H1 (cell line): ENCODE measurements around the gene NIPAL1. TPM values are rescaled to one million over a fixed set of nuclear protein-coding genes. Genes with fewer than 3 reads are reported as not detected.

Experiments
- CBX5 ChIP-seq: fragments of 300-800, 300-1000 bp; sonication (generic); IDR thresholded peaks from 2 replicates; pipeline ENCODE4 v1.7.1; 2016; ENCODE audit warnings: antibody characterized with exemption, low read length, low read depth
- GABPA ChIP-seq: IDR thresholded peaks from 2 replicates; pipeline ENCODE4 v1.6.1; 2011; ENCODE audit warnings: mild to moderate bottlenecking, low read length, moderate library complexity, borderline replicate concordance; ENCODE audit not compliant: insufficient read depth
- GTF2F1 ChIP-seq: IDR thresholded peaks from 2 replicates; pipeline ENCODE4 v1.6.1; 2012; ENCODE audit warnings: low read depth, low read length, improper control_type of control experiment, borderline replicate concordance
- POU5F1 ChIP-seq: IDR thresholded peaks from 2 replicates; pipeline ENCODE4 v1.6.1; 2011; ENCODE audit warnings: low read depth, mild to moderate bottlenecking, low read length, moderate library complexity
- RFX5 ChIP-seq: IDR thresholded peaks from 2 replicates; pipeline ENCODE4 v1.6.1; 2011; ENCODE audit warnings: low read depth, low read length, improper control_type of control experiment, borderline replicate concordance
- polyA plus RNA-seq, 7 experiments: library from polyadenylated mRNA; depleted of rRNA in 3 of 7; stranded (reverse) in 5 of 7; unstranded in 2 of 7; fragments of >200 nt in 5 of 7; fragments of 200-250 nt in 2 of 7; gene quantifications; 1 replicate in 5 of 7; 2 replicates in 1 of 7; 4 replicates in 1 of 7; pipeline versions ENCODE4 v1.2.1 to v1.2.3, GENCODE V29; 2011 to 2013; ENCODE audit warnings: missing spikeins in 2 of 7, mixed read lengths in 2 of 7
- total RNA-seq: library from RNA; stranded (reverse); fragmentation: NEBNext Ultra II Directional; extraction: Animal tissue kit (Norgen Biotek cat#: 25700); gene quantifications from 2 replicates; pipeline ENCODE4 v1.2.1, GENCODE V29; 2021

Gene NIPAL1
- total and polyA plus RNA-seq, 2 of the 8 experiments (the other 6 are each of a cell fraction or from before 2014, with no cell fraction given), result 1.4 to 4.9 TPM

DNA sequence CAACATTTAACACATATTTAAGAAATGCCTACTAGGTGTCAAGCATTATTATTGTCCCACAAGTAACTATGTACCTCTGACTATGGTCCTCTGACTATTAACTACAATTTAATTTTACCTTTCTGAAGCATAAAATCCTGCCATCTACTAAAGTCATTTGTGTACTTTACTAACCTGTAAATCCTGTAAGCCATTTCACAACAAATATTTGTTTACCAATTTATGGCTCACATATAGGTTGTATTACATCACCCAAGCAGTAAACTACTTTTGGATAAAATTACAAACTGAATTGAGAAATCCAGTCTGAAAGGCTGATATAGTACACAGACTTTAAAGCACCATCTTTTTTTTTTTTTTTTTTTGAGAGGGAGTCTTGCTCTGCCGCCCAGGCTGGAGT lies 43.9 kb upstream of the NIPAL1 start (continued):
- no peak for TF ChIP-seq GABPA
- no peak for TF ChIP-seq CBX5
- no peak for TF ChIP-seq GTF2F1
- no peak for TF ChIP-seq RFX5
- no peak for TF ChIP-seq POU5F1
- TF ChIP-seq, all 59 proteins: peak for 0
